Liver (tissue), 9 donors: Measurements from ENCODE around the gene HAAO. TPM values are rescaled to one million over a fixed set of nuclear protein-coding genes. Genes with fewer than 3 reads are reported as not detected.
"Not testable (repeated sequence)": the region's sequence is repeated elsewhere in the genome, so short reads cannot be mapped to it uniquely, and the experiment has no call there.

Experiments
- DNase-seq: peaks from one replicate; pipeline ENCODE4 v3.0.0-alpha.2; 2017; ENCODE audit warnings: low spot score
- H3K27ac ChIP-seq, 2 donors: one replicate each; pipeline ENCODE4 v1.7.0; 2013; ENCODE audit warnings: inconsistent platforms in 2 of 2, low read length in 2 of 2, control low read depth in 1 of 2, low read depth in 1 of 2, mild to moderate bottlenecking in 1 of 2
- H3K27me3 ChIP-seq, 4 donors: one replicate each; pipeline versions ENCODE4 v1.6.1 to v1.7.0; 2013; ENCODE audit warnings: low read length in 3 of 4, inconsistent platforms in 1 of 4, mild to moderate bottlenecking in 1 of 4, moderate library complexity in 1 of 4; ENCODE audit not compliant: control insufficient read depth in 4 of 4, insufficient read depth in 4 of 4
- H3K36me3 ChIP-seq, 4 donors: one replicate each; pipeline versions ENCODE4 v1.6.1 to v1.7.0; 2013; ENCODE audit warnings: low read length in 3 of 4, mild to moderate bottlenecking in 3 of 4, low read depth in 1 of 4, moderate library complexity in 1 of 4; ENCODE audit not compliant: control insufficient read depth in 4 of 4, insufficient read depth in 3 of 4
- H3K4me1 ChIP-seq, 4 donors: one replicate each; pipeline versions ENCODE4 v1.6.1 to v1.7.0; 2013; ENCODE audit warnings: low read length in 3 of 4, mild to moderate bottlenecking in 3 of 4, moderate library complexity in 1 of 4; ENCODE audit not compliant: control insufficient read depth in 4 of 4, insufficient read depth in 4 of 4
- H3K4me3 ChIP-seq, 3 donors: one replicate each; pipeline versions ENCODE4 v1.6.1 to v1.7.0; 2013; ENCODE audit warnings: low read length in 3 of 3, control low read depth in 1 of 3, low read depth in 1 of 3, mild to moderate bottlenecking in 1 of 3
- H3K9ac ChIP-seq, 2 donors: one replicate each; pipeline ENCODE4 v1.7.0; 2013; ENCODE audit warnings: low read length in 2 of 2, mild to moderate bottlenecking in 2 of 2, moderate library complexity in 2 of 2, control low read depth in 1 of 2, low read depth in 1 of 2
- H3K9me3 ChIP-seq, 4 donors: one replicate each; pipeline versions ENCODE4 v1.6.1 to v1.7.0; 2013; ENCODE audit warnings: low read length in 3 of 4; ENCODE audit not compliant: control insufficient read depth in 4 of 4
- EGR1 ChIP-seq, 2 donors: IDR thresholded peaks; 2 replicates each; pipeline ENCODE4 v1.6.1; 2016 to 2018; ENCODE audit warnings: antibody characterized with exemption in 2 of 2, low read depth in 2 of 2
- FOXA1 ChIP-seq: IDR thresholded peaks from 2 replicates; pipeline ENCODE4 v1.6.1; 2016; ENCODE audit warnings: antibody characterized with exemption
- FOXA2 ChIP-seq: IDR thresholded peaks from 2 replicates; pipeline ENCODE4 v1.6.1; 2016; ENCODE audit warnings: antibody characterized with exemption
- GABPA ChIP-seq, 2 donors: IDR thresholded peaks in 1 of 2; conservative IDR thresholded peaks in 1 of 2; 2 replicates each; pipeline ENCODE4 v1.6.1; 2016; ENCODE audit warnings: antibody characterized with exemption in 2 of 2, mild to moderate bottlenecking in 1 of 2, moderate library complexity in 1 of 2
- HNF4A ChIP-seq, 2 donors: conservative IDR thresholded peaks; 2 replicates each; pipeline ENCODE4 v1.6.1; 2016; ENCODE audit warnings: antibody characterized with exemption in 2 of 2, mild to moderate bottlenecking in 2 of 2
- HNF4G ChIP-seq: IDR thresholded peaks from 2 replicates; pipeline ENCODE4 v1.6.1; 2016; ENCODE audit warnings: antibody characterized with exemption
- NR2F2 ChIP-seq: IDR thresholded peaks from 2 replicates; pipeline ENCODE4 v1.6.1; 2016; ENCODE audit warnings: antibody characterized with exemption
- RXRA ChIP-seq, 2 donors: IDR thresholded peaks; 2 replicates each; pipeline ENCODE4 v1.6.1; 2017 to 2018; ENCODE audit warnings: antibody characterized with exemption in 2 of 2, mild to moderate bottlenecking in 1 of 2
- SP1 ChIP-seq: IDR thresholded peaks from 2 replicates; pipeline ENCODE4 v1.6.1; 2018; ENCODE audit warnings: antibody characterized with exemption, mild to moderate bottlenecking
- WGBS: extraction: QIAGEN DNeasy Blood & Tissue Kit; methylation state at CpG from one replicate; pipeline ENCODE4 v1.1.7; 2013; 5-methylcytosine and 5-hydroxymethylcytosine counted together
- polyA plus RNA-seq, 2 donors: library from polyadenylated mRNA; stranded (reverse) in 1 of 2; unstranded in 1 of 2; fragments of 200-250 nt in 1 of 2; fragments of >200 nt in 1 of 2; fragmentation: Nextera tagmentation in 1 of 2; extraction: Ambion mirVana in 1 of 2; gene quantifications; one replicate each; pipeline versions ENCODE4 v1.2.1 to v1.2.3, GENCODE V29; 2013 to 2015
- total RNA-seq, 2 donors: library from RNA; depleted of rRNA; stranded (reverse); fragments of >200 nt; gene quantifications; one replicate each; pipeline ENCODE4 v1.2.3, GENCODE V29; 2014
- donor health status: healthy.
- donor health status: healthy.
- donor health status: healthy.
- donor health status: healthy.
- donor health status: healthy.

Gene HAAO
- total and polyA plus RNA-seq, 4 donors: 17.4 to 140 (median 130) TPM

DNA sequence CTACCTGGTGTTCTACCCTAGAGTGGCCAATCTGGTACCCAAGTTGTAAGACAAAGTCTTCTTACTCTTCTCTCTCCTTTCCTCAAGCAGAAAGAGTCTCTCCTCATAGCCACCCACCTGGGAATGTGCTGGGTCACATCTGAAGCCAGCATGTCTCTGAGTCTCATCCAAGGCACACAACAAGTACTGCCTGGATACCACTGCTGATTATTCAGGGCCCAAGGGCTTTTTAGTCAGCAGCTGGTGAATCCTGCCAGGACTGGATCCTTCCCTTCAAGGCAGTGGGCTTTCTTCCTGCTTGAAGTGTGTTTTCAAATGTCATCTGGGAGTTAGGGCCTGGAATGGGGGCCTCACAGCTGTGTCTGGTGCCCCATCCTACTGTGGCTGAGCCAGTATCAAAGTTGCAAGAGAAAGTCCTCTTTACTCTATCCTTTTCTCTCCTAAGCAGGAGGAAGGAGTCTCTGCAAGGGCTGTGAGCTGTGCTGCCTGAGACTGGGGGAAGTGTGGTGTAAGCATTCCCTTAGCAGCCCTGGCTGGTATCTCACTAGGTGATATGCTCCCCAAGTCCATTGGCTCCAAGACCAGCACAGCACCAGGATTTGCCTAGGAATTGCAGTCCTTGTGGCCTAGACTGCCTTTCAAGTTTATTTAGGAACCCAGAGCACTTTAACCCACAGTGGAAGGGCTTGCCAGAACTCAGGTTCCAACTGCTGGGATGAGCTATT, 55.6 kb downstream of the HAAO start:
- Histone ChIP-seq H3K9ac (no peak overlapping the region), H3K4me3 (no peak overlapping the region), H3K27me3 (no peaks in the 10 kb centered on the region), H3K27ac (no peak overlapping the region), H3K36me3 (peaks cover 0 to 4% (median 2%) of the 10 kb centered on the region in 4 donors), H3K4me1 (peaks cover 0 to 2% (median 0%) of the 10 kb centered on the region in 4 donors), H3K9me3 (no peaks in the 10 kb centered on the region)
- no peak for TF ChIP-seq SP1
- no peak for TF ChIP-seq FOXA2
- no peak for TF ChIP-seq EGR1 (IDR thresholded peaks at IDR 0.05; ENCODE audit: low read depth in 2 of 2)
- TF ChIP-seq HNF4A (conservative IDR thresholded peaks at IDR 0.05): no peak
- TF ChIP-seq FOXA1: no peak
- no peak for DNase-seq

DNA sequence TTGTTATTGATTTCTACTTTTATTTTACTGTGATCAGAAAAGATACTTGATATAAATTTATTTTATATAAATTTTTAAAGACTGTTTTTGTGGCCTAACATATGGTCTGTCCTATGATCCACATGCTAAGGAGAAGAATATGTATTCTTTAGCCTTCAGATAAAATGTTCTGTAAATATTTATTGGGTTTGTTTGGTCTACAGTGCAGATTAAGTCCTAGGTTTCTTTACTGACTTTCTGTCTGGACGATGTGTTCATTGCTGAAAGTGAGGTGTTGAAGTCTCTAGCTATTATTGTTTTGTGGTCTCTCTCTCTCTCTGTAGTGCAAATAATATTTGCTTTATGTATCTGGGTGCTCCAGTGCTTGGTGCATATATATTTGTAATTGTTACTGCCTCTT, 58.5 kb downstream of the HAAO start:
- no peak overlapping the region for H3K27ac ChIP-seq
- no peak overlapping the region for H3K4me3 ChIP-seq
- peaks cover 0 to 4% (median under 1%) of the 10 kb centered on the region in 4 donors for H3K36me3 ChIP-seq
- H3K27me3 ChIP-seq: no peaks in the 10 kb centered on the region
- H3K9me3 ChIP-seq: no peaks in the 10 kb centered on the region
- 76% methylated on average over 1 of the region's 1 CpG for WGBS
- peaks cover 0 to 2% (median 0%) of the 10 kb centered on the region in 4 donors for H3K4me1 ChIP-seq
- no peak for TF ChIP-seq EGR1 (IDR thresholded peaks at IDR 0.05; ENCODE audit: low read depth in 2 of 2)
- no peak overlapping the region for H3K9ac ChIP-seq
- no peak for DNase-seq

DNA sequence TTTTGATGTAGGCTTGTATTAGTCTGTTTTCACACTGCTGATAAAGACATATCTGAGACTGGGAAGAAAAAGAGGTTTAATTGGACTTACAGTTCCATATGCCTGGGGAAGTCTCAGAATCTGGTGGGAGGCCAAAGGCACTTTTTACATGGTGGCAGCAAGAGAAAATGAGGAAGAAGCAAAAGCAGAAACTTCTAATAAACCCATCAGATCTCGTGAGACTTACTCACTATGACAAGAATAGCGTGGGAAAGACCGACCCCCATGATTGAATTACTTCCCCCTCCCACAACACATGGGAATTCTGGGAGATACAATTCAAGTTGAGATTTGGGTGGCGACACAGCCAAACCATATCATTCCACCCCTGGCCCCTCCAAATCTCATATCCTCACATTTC, 61.1 kb downstream of the HAAO start:
- not testable (repeated sequence) for H3K27me3 ChIP-seq, H3K9ac ChIP-seq, DNase-seq, H3K4me3 ChIP-seq, H3K4me1 ChIP-seq, H3K27ac ChIP-seq, H3K9me3 ChIP-seq, H3K36me3 ChIP-seq
- 97% methylated on average over 4 of the region's 4 CpGs for WGBS

DNA sequence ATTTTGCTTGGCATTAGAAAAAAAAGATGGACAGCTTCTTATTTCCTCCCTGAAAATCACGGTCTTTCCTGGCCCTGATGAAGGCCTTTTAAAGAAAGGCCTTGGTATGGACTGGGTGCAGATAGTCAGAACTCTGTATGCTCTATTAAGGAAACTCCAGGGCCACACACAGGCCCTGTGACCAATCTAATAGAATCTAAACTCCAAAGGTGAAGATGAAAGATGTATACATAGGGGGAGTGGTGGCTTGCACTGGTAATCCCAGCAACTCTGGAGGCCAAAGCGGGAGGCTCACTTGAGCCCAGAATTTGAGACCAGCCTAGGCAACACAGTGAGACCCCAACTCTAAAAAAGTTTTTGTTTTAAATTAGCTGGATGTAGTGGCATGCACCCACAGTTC, 65.7 kb downstream of the HAAO start:
- no peaks in the 10 kb centered on the region for H3K27me3 ChIP-seq
- WGBS: 94% methylated on average over 2 of the region's 2 CpGs
- H3K9ac ChIP-seq: no peak overlapping the region
- no peak for TF ChIP-seq HNF4G
- TF ChIP-seq RXRA (IDR thresholded peaks at IDR 0.05): no peak
- TF ChIP-seq GABPA (IDR thresholded peaks at IDR 0.05 in 1 of 2, conservative IDR thresholded peaks at IDR 0.05 in 1 of 2): no peak
- TF ChIP-seq FOXA1: no peak
- H3K27ac ChIP-seq: no peak overlapping the region
- H3K9me3 ChIP-seq: no peaks in the 10 kb centered on the region
- H3K4me1 ChIP-seq: no peaks in the 10 kb centered on the region
- DNase-seq: no peak
- no peak overlapping the region for H3K4me3 ChIP-seq
- peaks cover 0 to 2% (median 0%) of the 10 kb centered on the region in 4 donors for H3K36me3 ChIP-seq

DNA sequence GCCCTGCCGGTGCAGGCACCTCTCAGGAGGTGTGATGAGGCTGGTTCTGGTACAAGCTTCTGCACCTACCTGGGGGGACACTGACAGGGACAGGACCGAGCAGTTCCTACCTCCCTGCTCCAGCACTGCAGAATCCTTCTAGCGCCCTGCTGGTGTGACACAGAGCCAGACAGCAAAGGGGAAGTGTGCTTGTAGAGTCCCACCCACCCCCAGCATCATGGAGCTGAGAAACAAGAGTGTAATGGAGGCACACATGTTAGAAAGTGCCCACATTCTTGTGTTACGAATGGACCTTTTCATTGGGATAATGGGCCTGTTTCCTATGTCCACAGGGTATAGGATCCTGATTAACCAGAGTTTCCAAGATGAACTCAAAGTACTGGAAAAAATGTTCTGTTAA, 66.7 kb downstream of the HAAO start:
- Histone ChIP-seq H3K9ac (no peak overlapping the region), H3K4me3 (no peak overlapping the region), H3K9me3 (no peaks in the 10 kb centered on the region), H3K4me1 (no peaks in the 10 kb centered on the region), H3K36me3 (peaks cover 0 to 2% (median 0%) of the 10 kb centered on the region in 4 donors), H3K27me3 (no peaks in the 10 kb centered on the region), H3K27ac (no peak overlapping the region)
- 91% methylated on average over 4 of the region's 4 CpGs for WGBS
- no peak for DNase-seq
- TF ChIP-seq NR2F2: no peak
- TF ChIP-seq FOXA2: no peak
- no peak for TF ChIP-seq FOXA1
- TF ChIP-seq HNF4G: no peak
